ENCODE results near the gene YIPF6.
A peak's percentile ranks its signal among the peaks of the same experiment; 100 is the strongest.

The YIPF6 gene

GRCh38 chrX:68461093-68461492, 37.8 kb upstream of the YIPF6 start:
- 61% methylated on average over 6 of the region's 6 CpGs for WGBS

GRCh38 chrX:68461576-68461975, 37.3 kb upstream of the YIPF6 start:
- H4K91ac ChIP-seq (ENCODE audit: low read length) = no peak overlapping the region
- H4K8ac ChIP-seq (ENCODE audit: low read length) = no peak overlapping the region
- no peak overlapping the region for H3K23ac ChIP-seq (ENCODE audit: low read length in 2 of 2)
- no peak overlapping the region for H2AK5ac ChIP-seq (ENCODE audit: low read length, severe bottlenecking)
- H3K4ac ChIP-seq (ENCODE audit: low read depth in 1 of 2, low read length in 2 of 2) = no peak overlapping the region
- H2BK12ac ChIP-seq (ENCODE audit: low read length in 2 of 2) = no peak overlapping the region
- H3K27me3 ChIP-seq (ENCODE audit: control insufficient read depth in 1 of 2, insufficient read depth in 1 of 2, low read length in 2 of 2) = peaks cover 0 to 6% of the 10 kb centered on the region in 2 experiments
- no peak overlapping the region for H3K27ac ChIP-seq (ENCODE audit: low read length, poor library complexity, severe bottlenecking)
- H3K9me3 ChIP-seq (ENCODE audit: control insufficient read depth, low read length) = no peaks in the 10 kb centered on the region
- no peaks in the 10 kb centered on the region for H3K36me3 ChIP-seq (ENCODE audit: control insufficient read depth in 1 of 2, insufficient read depth in 2 of 2, low read depth in 1 of 2, low read length in 2 of 2)
- no peak overlapping the region for H3K18ac ChIP-seq (ENCODE audit: low read depth in 1 of 2, low read length in 2 of 2)
- DNase-seq = peak; percentile 2
- H2AFZ ChIP-seq (ENCODE audit: low read depth, low read length) = no peak overlapping the region
- H3K79me1 ChIP-seq (replicated peaks; ENCODE audit: low read length, poor library complexity, severe bottlenecking) = no peaks in the 10 kb centered on the region
- H3K4me3 ChIP-seq (ENCODE audit: insufficient read depth in 1 of 2, low read depth in 1 of 2, low read length in 2 of 2) = no peak overlapping the region
- H3K9ac ChIP-seq (ENCODE audit: low read length) = no peak overlapping the region
- H2BK120ac ChIP-seq (ENCODE audit: low read depth, low read length) = no peak overlapping the region
- H3K4me1 ChIP-seq (ENCODE audit: control insufficient read depth, insufficient read depth, low read depth, low read length) = no peaks in the 10 kb centered on the region
- no peak overlapping the region for H2BK5ac ChIP-seq (ENCODE audit: low read depth, low read length, poor library complexity, severe bottlenecking)
- H3K14ac ChIP-seq (ENCODE audit: low read length in 2 of 2) = no peak overlapping the region
- H2BK15ac ChIP-seq (ENCODE audit: low read depth, poor library complexity, severe bottlenecking) = no peak overlapping the region
- H3K4me2 ChIP-seq (ENCODE audit: low read length, poor library complexity, severe bottlenecking) = no peak overlapping the region

More at GRCh38 chrX:68461093-68461492, 37.8 kb upstream of the YIPF6 start:
- H3K27me3 ChIP-seq (ENCODE audit: control insufficient read depth in 1 of 2, insufficient read depth in 1 of 2, low read length in 2 of 2) = peaks cover 0 to 3% of the 10 kb centered on the region in 2 experiments
- H3K4me1 ChIP-seq (ENCODE audit: control insufficient read depth, insufficient read depth, low read depth, low read length) = no peaks in the 10 kb centered on the region
- H2BK15ac ChIP-seq (ENCODE audit: low read depth, poor library complexity, severe bottlenecking) = no peak overlapping the region
- H3K9ac ChIP-seq (ENCODE audit: low read length) = no peak overlapping the region
- DNase-seq = peak; percentile 2
- no peaks in the 10 kb centered on the region for H3K79me1 ChIP-seq (replicated peaks; ENCODE audit: low read length, poor library complexity, severe bottlenecking)
- H3K14ac ChIP-seq (ENCODE audit: low read length in 2 of 2) = no peak overlapping the region
- no peak overlapping the region for H4K8ac ChIP-seq (ENCODE audit: low read length)
- no peak overlapping the region for H3K4me2 ChIP-seq (ENCODE audit: low read length, poor library complexity, severe bottlenecking)
- H3K27ac ChIP-seq (ENCODE audit: low read length, poor library complexity, severe bottlenecking) = no peak overlapping the region
- H3K9me3 ChIP-seq (ENCODE audit: control insufficient read depth, low read length) = no peaks in the 10 kb centered on the region
- H2BK120ac ChIP-seq (ENCODE audit: low read depth, low read length) = no peak overlapping the region
- H3K4ac ChIP-seq (ENCODE audit: low read depth in 1 of 2, low read length in 2 of 2) = no peak overlapping the region
- no peak overlapping the region for H3K18ac ChIP-seq (ENCODE audit: low read depth in 1 of 2, low read length in 2 of 2)
- no peak overlapping the region for H3K4me3 ChIP-seq (ENCODE audit: insufficient read depth in 1 of 2, low read depth in 1 of 2, low read length in 2 of 2)
- no peak overlapping the region for H2BK5ac ChIP-seq (ENCODE audit: low read depth, low read length, poor library complexity, severe bottlenecking)
- no peak overlapping the region for H2AK5ac ChIP-seq (ENCODE audit: low read length, severe bottlenecking)
- no peak overlapping the region for H2BK12ac ChIP-seq (ENCODE audit: low read length in 2 of 2)
- no peak overlapping the region for H4K91ac ChIP-seq (ENCODE audit: low read length)
- no peak overlapping the region for H2AFZ ChIP-seq (ENCODE audit: low read depth, low read length)
- H3K23ac ChIP-seq (ENCODE audit: low read length in 2 of 2) = no peak overlapping the region
- H3K36me3 ChIP-seq (ENCODE audit: control insufficient read depth in 1 of 2, insufficient read depth in 2 of 2, low read depth in 1 of 2, low read length in 2 of 2) = no peaks in the 10 kb centered on the region

GRCh38 chrX:68462197-68462596, 36.7 kb upstream of the YIPF6 start:
- Histone ChIP-seq H3K4me2 (ENCODE audit: low read length, poor library complexity, severe bottlenecking) (no peak overlapping the region), H2AFZ (ENCODE audit: low read depth, low read length) (no peak overlapping the region), H2BK5ac (ENCODE audit: low read depth, low read length, poor library complexity, severe bottlenecking) (no peak overlapping the region), H3K14ac (ENCODE audit: low read length in 2 of 2) (no peak overlapping the region), H2BK120ac (ENCODE audit: low read depth, low read length) (no peak overlapping the region), H4K8ac (ENCODE audit: low read length) (no peak overlapping the region), H3K27me3 (ENCODE audit: control insufficient read depth in 1 of 2, insufficient read depth in 1 of 2, low read length in 2 of 2) (peaks cover 0 to 6% of the 10 kb centered on the region in 2 experiments), H3K79me1 (replicated peaks; ENCODE audit: low read length, poor library complexity, severe bottlenecking) (no peaks in the 10 kb centered on the region), H3K18ac (ENCODE audit: low read depth in 1 of 2, low read length in 2 of 2) (no peak overlapping the region), H2BK15ac (ENCODE audit: low read depth, poor library complexity, severe bottlenecking) (no peak overlapping the region), H2AK5ac (ENCODE audit: low read length, severe bottlenecking) (no peak overlapping the region), H3K9ac (ENCODE audit: low read length) (no peak overlapping the region), H3K27ac (ENCODE audit: low read length, poor library complexity, severe bottlenecking) (no peak overlapping the region), H3K4me1 (ENCODE audit: control insufficient read depth, insufficient read depth, low read depth, low read length) (no peaks in the 10 kb centered on the region), H3K36me3 (ENCODE audit: control insufficient read depth in 1 of 2, insufficient read depth in 2 of 2, low read depth in 1 of 2, low read length in 2 of 2) (no peaks in the 10 kb centered on the region), H3K4me3 (ENCODE audit: insufficient read depth in 1 of 2, low read depth in 1 of 2, low read length in 2 of 2) (no peak overlapping the region), H3K9me3 (ENCODE audit: control insufficient read depth, low read length) (no peaks in the 10 kb centered on the region), H3K23ac (ENCODE audit: low read length in 2 of 2) (no peak overlapping the region), H4K91ac (ENCODE audit: low read length) (no peak overlapping the region), H2BK12ac (ENCODE audit: low read length in 2 of 2) (no peak overlapping the region), H3K4ac (ENCODE audit: low read depth in 1 of 2, low read length in 2 of 2) (no peak overlapping the region)
- peak; percentile 22 for DNase-seq
- WGBS = 31% methylated on average over 7 of the region's 8 CpGs

- no peak overlapping the region for H3K9ac ChIP-seq (ENCODE audit: low read length)
- H3K14ac ChIP-seq (ENCODE audit: low read length in 2 of 2) = no peak overlapping the region
- no peaks in the 10 kb centered on the region for H3K79me1 ChIP-seq (replicated peaks; ENCODE audit: low read length, poor library complexity, severe bottlenecking)
- no peak overlapping the region for H2AK5ac ChIP-seq (ENCODE audit: low read length, severe bottlenecking)
- H2BK12ac ChIP-seq (ENCODE audit: low read length in 2 of 2) = no peak overlapping the region
- no peaks in the 10 kb centered on the region for H3K36me3 ChIP-seq (ENCODE audit: control insufficient read depth in 1 of 2, insufficient read depth in 2 of 2, low read depth in 1 of 2, low read length in 2 of 2)
- DNase-seq = peak; percentile 67
- WGBS = 56% methylated on average over 3 of the region's 8 CpGs
- no peak overlapping the region for H2BK5ac ChIP-seq (ENCODE audit: low read depth, low read length, poor library complexity, severe bottlenecking)
- no peaks in the 10 kb centered on the region for H3K4me1 ChIP-seq (ENCODE audit: control insufficient read depth, insufficient read depth, low read depth, low read length)
- H3K23ac ChIP-seq (ENCODE audit: low read length in 2 of 2) = no peak overlapping the region
- no peak overlapping the region for H4K8ac ChIP-seq (ENCODE audit: low read length)
- H3K4ac ChIP-seq (ENCODE audit: low read depth in 1 of 2, low read length in 2 of 2) = no peak overlapping the region
- no peak overlapping the region for H3K27ac ChIP-seq (ENCODE audit: low read length, poor library complexity, severe bottlenecking)
- no peak overlapping the region for H2BK120ac ChIP-seq (ENCODE audit: low read depth, low read length)
- no peak overlapping the region for H2BK15ac ChIP-seq (ENCODE audit: low read depth, poor library complexity, severe bottlenecking)
- no peak overlapping the region for H3K18ac ChIP-seq (ENCODE audit: low read depth in 1 of 2, low read length in 2 of 2)
- no peak overlapping the region for H2AFZ ChIP-seq (ENCODE audit: low read depth, low read length)
- peaks cover 0 to 6% of the 10 kb centered on the region in 2 experiments for H3K27me3 ChIP-seq (ENCODE audit: control insufficient read depth in 1 of 2, insufficient read depth in 1 of 2, low read length in 2 of 2)
- H3K4me2 ChIP-seq (ENCODE audit: low read length, poor library complexity, severe bottlenecking) = no peak overlapping the region
- H3K4me3 ChIP-seq (ENCODE audit: insufficient read depth in 1 of 2, low read depth in 1 of 2, low read length in 2 of 2) = no peak overlapping the region
- no peak overlapping the region for H4K91ac ChIP-seq (ENCODE audit: low read length)
- no peaks in the 10 kb centered on the region for H3K9me3 ChIP-seq (ENCODE audit: control insufficient read depth, low read length)
These were observed 36.2 kb upstream of the YIPF6 start for GRCh38 chrX:68462653-68463052.
